GM12878 (cell line): ENCODE data around the gene NIN. TPM values are rescaled to one million over a fixed set of nuclear protein-coding genes. Genes with fewer than 3 reads are reported as not detected.

Experiments
- ATAC-seq: fragments of 200-7000 bp; cut with Tn5 transposase; 3 replicates; pipeline ENCODE4 v1.9.1; 2020; ENCODE audit warnings: mild to moderate bottlenecking, moderate library complexity
- BruUV-seq: library from RNA; stranded (reverse); fragments of 400-500 nt; replicated peaks from 2 replicates; lab custom pipeline; 2021; lab: Mats Ljungman, UMichigan
- CTCF ChIA-PET: fragments of 300-600 bp; sonication (Branson Sonifier 250); formaldehyde crosslinking; extraction: SDS; loops from one replicate; lab custom pipeline; 2021; ENCODE audit warnings: inconsistent platforms; lab: Yijun Ruan, JAX
- POLR2A ChIA-PET: fragments of 350-600 bp; formaldehyde crosslinking; extraction: SDS; loops from one replicate; lab custom pipeline; 2021; ENCODE audit warnings: inconsistent platforms; lab: Charles Lee
- RAD21 ChIA-PET: fragments of 300-600 bp; sonication (Branson Sonifier 250); formaldehyde crosslinking; loops from one replicate; lab custom pipeline; 2023; ENCODE audit warnings: antibody characterized with exemption; ENCODE audit not compliant: unreplicated experiment; lab: Charles Lee
- SMC1A ChIA-PET: fragments of 300-600 bp; sonication (Branson Sonifier 250); formaldehyde crosslinking; loops from one replicate; lab custom pipeline; 2023; ENCODE audit not compliant: unreplicated experiment, uncharacterized antibody; lab: Charles Lee
- DNase-seq: peaks from one replicate; pipeline ENCODE4 v3.0.0-alpha.2; 2011; ENCODE audit warnings: low read depth, low spot score
- FAIRE-seq: peaks from 3 replicates; lab custom pipeline; 2011; peaks lifted over from hg19 to GRCh38; lab: Jason Lieb, UNC
- H2AFZ ChIP-seq: 2 replicates; pipeline ENCODE4 v1.6.0; 2011; ENCODE audit warnings: low read depth, low read length, control low read depth; ENCODE audit not compliant: control insufficient read depth
- H3K27ac ChIP-seq: 2 replicates; pipeline ENCODE4 v1.5.1; 2011; ENCODE audit warnings: control low read depth; ENCODE audit not compliant: control insufficient read depth, insufficient read depth
- H3K27me3 ChIP-seq, 2 experiments: replicated peaks in 1 of 2; 2 replicates each; pipeline versions ENCODE4 v1.6.0 to v1.6.1; 2011; ENCODE audit warnings: low read length in 1 of 2; ENCODE audit not compliant: control insufficient read depth in 2 of 2, insufficient read depth in 2 of 2
- H3K36me3 ChIP-seq, 2 experiments: 2 replicates each; pipeline ENCODE4 v1.5.1; 2011; ENCODE audit warnings: low read length in 1 of 2; ENCODE audit not compliant: control insufficient read depth in 2 of 2, insufficient read depth in 2 of 2
- H3K4me1 ChIP-seq: 2 replicates; pipeline ENCODE4 v1.6.1; 2011; ENCODE audit warnings: mild to moderate bottlenecking, low read length, moderate library complexity, mixed read lengths; ENCODE audit not compliant: control insufficient read depth, insufficient read depth
- H3K4me2 ChIP-seq: 2 replicates; pipeline ENCODE4 v1.6.0; 2011; ENCODE audit warnings: control low read depth; ENCODE audit not compliant: control insufficient read depth, insufficient read depth
- H3K4me3 ChIP-seq: fragments of 200-600 bp; sonication (generic); 2 replicates; pipeline ENCODE4 v1.5.1; 2016
- H3K79me2 ChIP-seq: 2 replicates; pipeline ENCODE4 v1.6.0; 2011; ENCODE audit warnings: low read length; ENCODE audit not compliant: control insufficient read depth, insufficient read depth
- H3K9ac ChIP-seq: 2 replicates; pipeline ENCODE4 v1.8.0; 2011; ENCODE audit warnings: low read length, control low read depth, mixed read lengths; ENCODE audit not compliant: control insufficient read depth, insufficient read depth
- H3K9me3 ChIP-seq: replicated peaks from 3 replicates; pipeline ENCODE4 v1.5.1; 2011; ENCODE audit warnings: mild to moderate bottlenecking, low read length; ENCODE audit not compliant: control insufficient read depth, insufficient read depth
- H4K20me1 ChIP-seq: 2 replicates; pipeline ENCODE4 v1.6.0; 2011; ENCODE audit not compliant: control insufficient read depth, insufficient read depth
- BRCA1 ChIP-seq: IDR thresholded peaks from 2 replicates; pipeline ENCODE4 v1.6.1; 2011; ENCODE audit warnings: low read depth, low read length, improper control_type of control experiment
- KAT2A ChIP-seq: conservative IDR thresholded peaks from 2 replicates; pipeline ENCODE4 v1.6.1; 2011; ENCODE audit warnings: low read depth, low read length; ENCODE audit not compliant: control insufficient read depth
- MTA3 ChIP-seq: IDR thresholded peaks from 2 replicates; pipeline ENCODE4 v1.6.1; 2012; ENCODE audit warnings: low read length, inconsistent platforms, borderline replicate concordance
- NR2C2 ChIP-seq: IDR thresholded peaks from 2 replicates; pipeline ENCODE4 v1.6.1; 2011; ENCODE audit warnings: borderline replicate concordance, low read depth; ENCODE audit not compliant: control insufficient read depth, insufficient read length
- PKNOX1 ChIP-seq: fragments of 450-650 bp; IDR thresholded peaks from 2 replicates; pipeline ENCODE4 v1.6.1; 2016; ENCODE audit warnings: mild to moderate bottlenecking
- POU2F2 ChIP-seq: IDR thresholded peaks from 3 replicates; pipeline ENCODE4 v1.6.1; 2011; ENCODE audit warnings: low read depth, mild to moderate bottlenecking, low read length, borderline replicate concordance
- RAD21 ChIP-seq: IDR thresholded peaks from 2 replicates; pipeline ENCODE4 v1.6.1; 2011; ENCODE audit warnings: mild to moderate bottlenecking, low read depth, low read length, moderate library complexity; ENCODE audit not compliant: insufficient read depth
- WGBS: methylation state at CpG from one replicate; pipeline ENCODE4 v1.1.6; 2016; ENCODE audit warnings: low lambda C conversion rate; ENCODE audit not compliant: insufficient replicate concordance, insufficient coverage; ENCODE audit errors: missing lambda C conversion rate; 5-methylcytosine and 5-hydroxymethylcytosine counted together
- in situ Hi-C: fragments of 300-500 bp; cut with MboI; formaldehyde crosslinking; loops from 9 replicates; pipeline ENCODE4 v1.14.3; 2018; ENCODE audit warnings: mixed read lengths
- intact Hi-C: fragments of 100-400 bp; cut with micrococcal nuclease; formaldehyde crosslinking; loops from one replicate; pipeline ENCODE4 v1.14.2; 2022; ENCODE audit not compliant: unreplicated experiment
- polyA plus RNA-seq, 11 experiments: library from polyadenylated mRNA; depleted of rRNA in 4 of 11; unstranded in 6 of 11; stranded (reverse) in 5 of 11; fragments of >200 nt; fragmentation: Nextera tagmentation in 4 of 11; fragmentation: Illumina TruSeq in 1 of 11; extraction: Ambion mirVana in 4 of 11; extraction: Trizol in 1 of 11; gene quantifications; 1 replicate in 1 of 11; 2 replicates in 10 of 11; pipeline versions ENCODE4 v1.2.1 to v1.2.3, GENCODE V29; 2011 to 2016; ENCODE audit warnings: inconsistent platforms in 2 of 11, missing spikeins in 2 of 11, low read depth in 1 of 11
- total RNA-seq, 4 experiments: library from RNA; depleted of rRNA in 3 of 4; stranded (reverse); fragments of >200 nt in 3 of 4; fragmentation: Illumina TruSeq in 1 of 4; extraction: Trizol in 1 of 4; gene quantifications; 2 replicates each; pipeline versions ENCODE4 v1.2.1 to v1.2.3, GENCODE V29; 2013 to 2021

NIN gene
- total and polyA plus RNA-seq, 10 of the 15 experiments (the other 5 are each of a cell fraction or from before 2014, with no cell fraction given) = 16.2 to 135 (median 70.3) TPM

GRCh38 chr14:50800032-50800431, 30.9 kb downstream of the NIN start:
- H3K9me3 ChIP-seq = no peaks in the 10 kb centered on the region
- intact Hi-C loops = no loop called here
- no peak overlapping the region for H3K27ac ChIP-seq
- TF ChIP-seq RAD21 (no peak), BRCA1 (no peak), MTA3 (no peak), KAT2A (no peak), NR2C2 (no peak), POU2F2 (no peak), PKNOX1 (no peak)
- no peaks in the 10 kb centered on the region for H3K27me3 ChIP-seq
- H3K4me1 ChIP-seq = peaks cover 36% of the 10 kb centered on the region
- 96% methylated on average over 1 of the region's 1 CpG for WGBS
- no peak overlapping the region for H3K4me3 ChIP-seq
- no peak overlapping the region for H3K9ac ChIP-seq
- RAD21 ChIA-PET = interaction anchor here (1.6 kb wide), 1 partner anchor 10 kb away, joined by 6 read pairs; no protein-coding TSS in a partner anchor
- H2AFZ ChIP-seq = no peak overlapping the region
- no peak overlapping the region for H3K4me2 ChIP-seq
- FAIRE-seq (no peak), ATAC-seq (no peak), DNase-seq (no peak)
- CTCF ChIA-PET = interaction anchor here (1.6 kb wide), 1 partner anchor 11 kb away, joined by 5 read pairs; no protein-coding TSS in a partner anchor
- peaks cover 11 to 27% of the 10 kb centered on the region in 2 experiments for H3K36me3 ChIP-seq
- peaks cover 43% of the 10 kb centered on the region for H3K79me2 ChIP-seq
- in situ Hi-C loops = no loop called here
- POLR2A ChIA-PET = interaction anchor here (1.7 kb wide), 1 partner anchor 10 kb away, joined by 5 read pairs; no protein-coding TSS in a partner anchor
- no peaks in the 10 kb centered on the region for H4K20me1 ChIP-seq
- BruUV-seq = no TSS peak
- SMC1A ChIA-PET = interaction anchor here (0.8 to 17.3 kb wide), 4 partner anchors 10 to 59 kb away, joined by 3 to 360 read pairs (median 120); partner anchors contain the start of gene NIN
